ENCODE results near the gene ADCY4.
"Not testable (repeated sequence)": the region's sequence is repeated elsewhere in the genome, so short reads cannot be mapped to it uniquely, and the experiment has no call there.

Gene ADCY4

DNA sequence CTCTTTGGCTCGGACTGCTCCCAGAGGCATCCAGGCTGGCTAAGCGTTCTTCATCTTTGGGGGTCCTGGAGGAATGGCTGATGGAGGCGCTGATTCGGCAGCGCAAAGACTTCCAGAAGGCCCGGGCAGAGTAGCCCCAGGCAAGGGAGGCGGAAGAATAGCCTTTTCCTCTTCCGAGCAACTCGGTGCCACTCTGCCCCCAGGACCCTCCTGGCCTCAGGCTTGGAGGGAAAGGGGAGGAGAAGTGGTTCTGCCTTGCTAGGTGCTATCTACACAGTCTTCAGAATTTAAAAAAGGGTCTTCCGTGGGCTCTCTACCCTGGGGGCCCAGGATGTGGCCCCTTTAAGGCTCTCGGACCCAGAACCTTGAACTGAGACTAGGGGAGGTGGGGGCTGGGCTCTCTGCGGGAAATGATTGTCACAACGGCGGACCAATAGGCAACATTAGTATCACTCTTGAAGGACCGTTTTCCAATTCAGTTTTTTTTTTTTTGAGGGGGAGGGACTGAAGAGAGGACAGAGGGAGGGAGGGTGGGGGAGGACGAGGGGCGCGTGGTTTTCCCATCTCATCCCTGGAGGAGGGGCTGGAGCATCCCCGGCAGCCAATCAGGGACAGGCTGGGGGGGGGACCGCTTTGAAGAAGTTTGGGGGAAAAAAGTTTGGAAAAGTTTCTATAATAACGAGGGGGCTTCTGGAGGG is 32.8 kb upstream of the ADCY4 start, which contains the start of gene NFATC4:
Gene NFATC4, plus strand, starts transcription at position 671 of the 698 bp plus-strand sequence. CDS start 157 bp downstream, outside the sequence.
- H3K4me3 ChIP-seq (ENCODE audit: low read depth, low read length): peak within 1 kb of the TSS; percentile 53

DNA sequence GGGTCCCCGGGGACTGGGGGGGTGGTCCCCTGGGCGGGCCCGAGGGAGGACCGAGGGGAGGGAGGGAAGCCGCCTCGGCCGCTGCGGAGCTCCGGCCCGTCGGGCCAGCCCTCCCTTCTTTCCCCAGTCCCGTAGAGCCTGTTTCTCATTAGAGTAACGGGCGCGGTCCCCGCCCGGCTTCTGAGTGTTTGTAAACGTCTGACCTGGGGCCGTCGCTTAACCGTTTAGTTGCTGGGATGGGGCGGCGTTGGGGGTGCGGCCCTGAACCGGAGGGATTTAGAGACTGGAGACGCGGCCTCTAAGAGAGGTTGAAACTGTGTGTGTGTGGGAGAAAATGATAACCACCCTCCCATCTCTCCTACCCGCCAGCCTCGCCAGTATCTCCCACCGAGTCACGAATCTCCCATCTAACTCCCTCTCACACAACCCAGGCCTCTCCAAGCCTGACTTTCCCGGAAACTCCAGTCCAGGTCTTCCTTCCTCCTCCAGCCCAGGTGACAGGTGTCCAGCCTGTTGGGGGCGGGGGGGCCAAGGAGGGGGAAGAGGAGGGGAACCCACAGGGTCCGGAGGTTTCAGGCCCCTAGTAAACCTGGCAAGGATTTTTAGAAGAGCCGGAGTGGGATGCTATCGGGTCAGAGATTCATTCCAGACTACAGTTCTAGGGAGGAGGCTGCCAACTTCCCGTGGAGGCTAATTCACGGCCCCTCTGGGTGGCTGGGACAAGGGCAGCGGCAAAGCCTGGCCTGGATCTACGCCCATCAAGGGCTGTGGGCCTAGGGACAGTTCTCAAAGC is 32.0 kb upstream of the ADCY4 start:
- peak overlapping the region; percentile 31 for H3K4me3 ChIP-seq (ENCODE audit: low read depth, low read length)

GRCh38 chr14:24366413-24366720 is 31.5 kb upstream of the ADCY4 start:
- H3K4me3 ChIP-seq (ENCODE audit: low read depth, low read length): peak overlapping the region; percentile 31

DNA sequence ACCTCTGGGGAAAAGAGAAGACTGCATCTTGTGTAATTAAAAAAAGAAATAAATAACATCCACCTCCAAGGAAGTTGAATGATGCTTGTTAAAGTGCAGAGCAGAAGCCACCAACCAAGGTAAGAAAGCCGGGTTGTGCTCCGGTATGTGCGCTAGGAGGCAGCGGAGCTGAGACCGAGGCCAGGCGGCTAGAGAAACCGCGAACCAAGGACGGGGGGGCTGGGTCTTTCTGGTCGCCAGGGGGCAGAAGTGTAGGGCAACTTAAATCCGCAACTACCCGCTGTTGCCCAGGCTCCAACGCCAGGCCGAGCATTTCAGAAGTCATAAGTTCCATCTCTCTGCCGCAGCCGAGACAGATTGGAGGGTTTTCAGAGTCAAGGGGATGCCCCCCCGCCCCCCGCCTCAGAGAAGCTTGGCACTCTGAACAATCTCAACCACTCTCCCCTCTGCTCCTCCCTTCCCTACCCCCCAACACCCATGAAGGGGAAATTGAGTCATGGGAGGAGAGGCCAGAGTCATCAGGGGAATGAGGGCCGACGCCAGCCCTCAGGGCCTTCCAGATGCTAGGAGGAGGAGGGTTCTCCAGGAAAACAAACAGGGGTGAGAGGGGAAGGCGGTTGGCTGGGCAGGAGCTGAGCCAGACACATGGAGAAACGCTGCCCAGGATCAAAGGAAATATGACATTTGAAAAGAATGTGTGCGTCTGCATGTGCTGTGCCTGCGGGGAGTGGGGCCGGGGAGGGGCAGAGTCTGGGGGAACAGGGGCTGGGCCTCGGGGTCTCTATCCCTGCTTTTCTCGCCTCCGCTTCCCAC is 30.9 kb upstream of the ADCY4 start:
- peak overlapping the region; percentile 31 for H3K4me3 ChIP-seq (ENCODE audit: low read depth, low read length)

DNA sequence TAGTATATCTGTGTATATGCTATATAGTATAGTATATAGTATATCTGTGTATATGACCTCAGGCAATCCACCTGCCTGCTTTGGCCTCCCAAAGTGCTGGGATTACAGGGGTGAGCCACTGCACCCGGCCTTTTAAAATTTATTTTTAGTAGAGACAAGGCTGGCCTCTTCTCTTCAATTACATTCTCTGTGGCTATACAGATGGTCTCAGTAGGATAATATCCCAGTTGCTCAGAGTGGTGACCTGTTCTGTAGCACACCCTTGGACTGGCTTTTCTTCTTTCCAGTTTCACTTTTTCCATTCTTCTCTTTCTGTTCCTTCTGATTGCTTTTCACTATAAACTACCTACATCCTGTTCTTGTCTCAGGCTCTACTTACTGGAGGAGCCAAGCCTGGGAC is 30.0 kb upstream of the ADCY4 start:
- no peak overlapping the region for H3K4me3 ChIP-seq (ENCODE audit: low read depth, low read length)

DNA sequence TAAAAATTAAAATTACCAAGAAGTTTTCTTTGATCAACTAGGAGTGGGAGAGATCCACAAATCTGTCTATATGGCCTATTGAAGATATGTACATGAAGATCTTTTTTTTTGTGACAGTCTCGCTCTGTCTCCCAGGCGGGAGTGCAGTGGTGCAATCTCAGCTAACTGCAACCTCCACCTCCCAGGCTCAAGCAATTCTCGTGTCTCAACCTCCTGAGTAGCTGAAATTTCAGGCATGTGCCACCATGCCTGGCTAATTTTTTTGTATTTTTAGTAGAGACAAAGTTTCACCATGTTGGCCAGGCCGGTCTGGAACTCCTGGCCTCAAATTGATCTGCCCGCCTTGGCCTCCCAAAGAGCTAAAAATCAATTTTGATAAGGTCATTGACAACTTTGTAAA is 28.5 kb upstream of the ADCY4 start:
- no peak overlapping the region for H3K4me3 ChIP-seq (ENCODE audit: low read depth, low read length)

GRCh38 chr14:24362241-24362960 is 27.5 kb upstream of the ADCY4 start:
- H3K4me3 ChIP-seq (ENCODE audit: low read depth, low read length): no peak overlapping the region

DNA sequence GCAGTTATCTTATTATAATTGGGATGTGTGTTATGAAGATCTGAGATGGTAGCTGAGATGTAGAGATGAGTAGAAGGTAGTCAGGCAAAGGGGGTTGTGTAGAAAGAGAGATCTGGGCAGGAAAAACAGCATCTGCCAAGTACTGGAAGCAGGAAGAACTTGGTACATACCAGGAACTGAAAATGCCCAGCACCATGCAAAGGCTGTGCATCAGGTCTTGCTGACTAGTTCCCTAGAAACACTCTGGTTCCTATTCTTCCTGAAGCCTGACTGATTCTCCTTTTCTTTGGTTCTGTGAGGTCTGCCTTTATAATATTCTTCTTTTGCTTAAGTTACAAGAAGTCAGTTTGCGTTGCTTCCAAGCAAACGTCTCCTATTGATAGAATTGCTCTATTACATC is 26.5 kb upstream of the ADCY4 start:
- H3K4me3 ChIP-seq (ENCODE audit: low read depth, low read length): no peak overlapping the region

DNA sequence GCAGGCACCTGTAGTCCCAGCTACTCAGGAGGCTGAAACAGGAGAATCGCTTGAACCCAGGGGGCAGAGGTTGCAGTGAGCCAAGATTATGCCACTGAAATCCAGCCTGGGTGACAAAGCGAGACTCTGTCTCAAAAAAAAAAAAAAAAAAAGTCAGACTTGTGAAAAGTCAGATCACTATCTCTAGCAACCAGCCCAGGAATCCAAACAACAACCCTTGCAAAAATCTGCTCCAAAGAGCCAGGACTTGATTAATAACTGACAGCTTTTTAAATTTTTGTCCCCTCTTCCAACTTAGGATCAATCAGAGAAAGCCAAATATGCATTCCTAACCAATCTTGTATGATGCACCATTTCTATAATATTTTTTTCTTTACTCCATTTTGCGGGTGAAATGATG is 25.4 kb upstream of the ADCY4 start:
- H3K4me3 ChIP-seq (ENCODE audit: low read depth, low read length): no peak overlapping the region

- H3K4me3 ChIP-seq (ENCODE audit: low read depth, low read length): no peak overlapping the region
Measured at GRCh38 chr14:24356208-24356607, 21.3 kb upstream of the ADCY4 start.

DNA sequence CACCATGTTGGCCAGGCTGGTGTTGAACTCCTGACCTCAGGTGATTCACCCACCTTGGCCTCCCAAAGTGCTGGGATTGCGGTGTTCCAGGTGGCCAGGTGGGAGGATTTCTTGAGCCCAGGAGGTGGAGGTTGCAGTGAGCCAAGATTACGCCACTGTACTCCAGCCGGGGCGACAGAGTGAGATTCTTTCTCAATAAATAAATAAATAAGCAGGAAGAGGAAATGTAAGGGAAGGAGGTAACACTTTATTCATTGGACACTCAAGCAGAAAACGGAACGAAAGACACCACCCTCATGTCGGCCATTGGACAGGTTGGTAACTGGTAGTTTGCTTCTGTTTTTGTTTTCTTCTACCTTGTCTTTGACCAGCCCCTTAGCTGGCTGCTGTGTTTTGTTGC is 20.1 kb upstream of the ADCY4 start:
- no peak overlapping the region for H3K4me3 ChIP-seq (ENCODE audit: low read depth, low read length)

DNA sequence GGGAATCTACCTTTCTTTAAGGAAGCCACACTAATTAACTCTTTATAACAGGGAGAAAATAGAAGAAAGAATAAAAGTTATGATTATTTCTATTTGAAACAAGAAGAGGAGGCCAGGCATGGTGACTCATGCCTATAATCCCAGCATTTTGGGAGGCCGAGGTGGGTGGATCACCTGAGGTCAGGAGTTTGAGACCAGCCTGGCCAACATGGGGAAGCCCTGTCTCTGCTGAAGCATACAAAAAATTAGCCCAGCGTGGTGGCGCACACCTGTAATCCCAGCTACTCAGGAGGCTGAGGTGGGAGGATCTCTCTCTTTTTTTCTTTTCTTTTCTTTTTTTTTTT is 19.6 kb upstream of the ADCY4 start:
- not testable (repeated sequence) for H3K4me3 ChIP-seq (ENCODE audit: low read depth, low read length)

- H3K4me3 ChIP-seq (ENCODE audit: low read depth, low read length): no peak overlapping the region
Measured at GRCh38 chr14:24353559-24354481, 18.9 kb upstream of the ADCY4 start.

- H3K4me3 ChIP-seq (ENCODE audit: low read depth, low read length): no peak overlapping the region
Measured at GRCh38 chr14:24351517-24351916, 16.6 kb upstream of the ADCY4 start.

DNA sequence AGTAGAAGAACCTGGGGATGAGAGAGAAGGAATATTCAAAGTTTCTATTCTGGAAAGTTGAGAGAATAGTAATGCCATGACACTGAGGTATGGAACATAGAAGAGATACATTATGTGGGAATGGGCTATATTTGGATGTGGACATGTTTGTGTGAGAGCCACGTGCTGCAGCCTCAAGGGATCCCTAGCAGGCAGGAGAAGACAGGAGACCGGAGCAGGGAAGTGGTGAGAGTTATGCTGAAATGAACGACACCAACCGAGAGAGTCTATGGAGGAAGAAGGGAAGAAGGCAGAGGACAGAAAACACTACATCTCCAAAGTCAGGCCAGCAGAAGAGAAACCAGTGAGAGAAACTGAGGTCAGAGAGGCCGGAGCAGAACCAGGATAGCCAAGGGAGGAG is 14.9 kb upstream of the ADCY4 start:
- H3K4me3 ChIP-seq (ENCODE audit: low read depth, low read length): no peak overlapping the region

DNA sequence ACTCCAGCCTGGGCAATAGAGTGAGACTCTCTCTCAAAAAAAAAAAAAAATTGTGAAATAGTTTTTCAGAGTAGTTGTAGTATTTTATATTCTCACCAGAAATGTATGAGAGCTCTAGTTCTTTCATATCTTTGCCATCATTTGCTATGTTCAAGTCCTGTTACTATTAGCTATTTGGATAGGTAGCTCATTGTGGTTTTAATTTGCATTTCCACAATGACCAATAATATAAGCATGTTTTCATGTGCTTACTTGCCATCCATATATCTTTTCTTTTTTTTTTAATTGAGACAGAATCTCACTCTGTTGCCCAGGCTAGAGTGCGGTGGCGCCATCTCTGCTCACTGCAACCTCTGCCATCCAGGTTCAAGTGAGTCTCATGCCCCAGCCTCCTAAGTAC is 13.3 kb upstream of the ADCY4 start:
- no peak overlapping the region for H3K4me3 ChIP-seq (ENCODE audit: low read depth, low read length)

GRCh38 chr14:24347134-24347533 is 12.3 kb upstream of the ADCY4 start:
- no peak overlapping the region for H3K4me3 ChIP-seq (ENCODE audit: low read depth, low read length)

DNA sequence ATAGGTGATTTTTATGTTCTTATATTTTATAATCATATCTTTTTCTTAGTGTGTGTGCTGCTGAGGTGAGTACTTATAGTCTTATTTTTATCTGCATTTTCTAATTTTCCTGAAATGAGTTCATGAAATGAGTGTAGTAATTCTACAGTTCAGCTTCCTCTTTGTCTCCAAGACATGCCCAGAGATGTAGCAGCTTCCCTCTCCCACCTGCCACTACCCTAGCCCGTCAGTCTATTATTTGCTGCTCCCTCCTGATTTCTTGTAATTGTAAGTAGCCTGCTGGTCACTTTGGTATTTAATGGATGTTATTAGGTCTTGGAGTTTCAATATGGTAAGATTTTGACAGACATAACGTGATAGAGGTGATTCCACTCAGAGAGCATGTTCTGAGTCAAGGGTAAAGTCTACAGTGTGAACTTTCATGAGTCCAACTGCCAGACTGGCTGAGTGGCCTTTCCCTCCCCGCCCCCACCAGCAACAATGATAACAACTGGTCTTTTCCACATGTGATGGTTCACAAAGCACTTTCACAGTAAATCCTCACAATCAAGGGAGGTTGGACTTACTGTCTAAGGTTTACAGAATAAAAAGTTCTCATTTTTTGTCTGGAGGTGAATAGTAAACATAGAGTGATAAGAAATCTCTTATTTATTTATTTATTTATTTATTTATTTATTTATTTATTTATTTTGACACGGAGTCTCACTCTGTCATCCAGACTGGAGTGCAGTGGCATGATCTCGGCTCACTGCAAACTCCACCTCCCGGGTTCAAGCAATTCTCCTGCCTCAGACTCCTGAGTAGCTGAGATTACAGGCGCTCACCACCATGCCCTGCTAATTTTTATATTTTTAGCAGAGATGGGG is 9.2 kb upstream of the ADCY4 start:
- H3K4me3 ChIP-seq (ENCODE audit: low read depth, low read length): no peak overlapping the region

- no peak overlapping the region for H3K4me3 ChIP-seq (ENCODE audit: low read depth, low read length)
Measured at GRCh38 chr14:24342889-24343288, 8.0 kb upstream of the ADCY4 start.

Measured in iPS-11a (cell line).